H9 (cell line): ENCODE results near the gene SLC47A1. TPM values are rescaled to one million over a fixed set of nuclear protein-coding genes. Genes with fewer than 3 reads are reported as not detected.

Source experiments
- DNase-seq: peaks from one replicate; pipeline ENCODE4 v3.0.0-alpha.2; 2017
- H2AFZ ChIP-seq: one replicate; pipeline ENCODE4 v1.6.1; 2013; ENCODE audit warnings: mild to moderate bottlenecking, low read length, control low read depth, moderate library complexity
- H2AK5ac ChIP-seq: 2 replicates; pipeline ENCODE4 v1.6.1; 2013; ENCODE audit warnings: low read length, control low read depth, mixed read lengths; ENCODE audit not compliant: insufficient read length
- H2BK120ac ChIP-seq: one replicate; pipeline ENCODE4 v1.6.1; 2013; ENCODE audit warnings: low read depth, mild to moderate bottlenecking, low read length, control low read depth, inconsistent platforms; ENCODE audit not compliant: poor library complexity, severe bottlenecking
- H2BK12ac ChIP-seq: 2 replicates; pipeline ENCODE4 v1.6.1; 2013; ENCODE audit warnings: low read length, control low read depth, mixed read lengths, low read depth; ENCODE audit not compliant: insufficient read length
- H2BK15ac ChIP-seq: 2 replicates; pipeline ENCODE4 v1.6.1; 2013; ENCODE audit warnings: low read depth, low read length, control low read depth
- H2BK20ac ChIP-seq: one replicate; pipeline ENCODE4 v1.6.1; 2013; ENCODE audit warnings: low read depth, mild to moderate bottlenecking, low read length, control low read depth, inconsistent platforms; ENCODE audit not compliant: poor library complexity, severe bottlenecking
- H2BK5ac ChIP-seq: 2 replicates; pipeline ENCODE4 v1.6.1; 2013; ENCODE audit warnings: low read length, control low read depth, mixed read lengths; ENCODE audit not compliant: insufficient read length
- H3K14ac ChIP-seq: 2 replicates; pipeline ENCODE4 v1.6.1; 2013; ENCODE audit warnings: low read length, control low read depth; ENCODE audit not compliant: insufficient read depth
- H3K18ac ChIP-seq: 2 replicates; pipeline ENCODE4 v1.6.1; 2013; ENCODE audit warnings: low read depth, mild to moderate bottlenecking, mixed read lengths, low read length, control low read depth; ENCODE audit not compliant: insufficient read length
- H3K23ac ChIP-seq: 2 replicates; pipeline ENCODE4 v1.6.1; 2013; ENCODE audit warnings: low read length, control low read depth, mixed read lengths, low read depth; ENCODE audit not compliant: insufficient read length
- H3K23me2 ChIP-seq: 2 replicates; pipeline ENCODE4 v1.6.1; 2013; ENCODE audit warnings: low read depth, mild to moderate bottlenecking, mixed read lengths, low read length, control low read depth; ENCODE audit not compliant: insufficient read length, poor library complexity, severe bottlenecking
- H3K27ac ChIP-seq: 2 replicates; pipeline ENCODE4 v1.5.1; 2013; ENCODE audit warnings: low read length, control low read depth, mixed read lengths, low read depth; ENCODE audit not compliant: insufficient read length
- H3K27me3 ChIP-seq: 2 replicates; pipeline ENCODE4 v1.6.1; 2013; ENCODE audit warnings: low read length, control low read depth, inconsistent platforms; ENCODE audit not compliant: insufficient read depth
- H3K4ac ChIP-seq: 2 replicates; pipeline ENCODE4 v1.6.1; 2013; ENCODE audit warnings: low read depth, mild to moderate bottlenecking, control low read depth, inconsistent platforms, low read length, moderate library complexity
- H3K4me1 ChIP-seq: 2 replicates; pipeline ENCODE4 v1.6.1; 2013; ENCODE audit warnings: low read length, control low read depth, inconsistent platforms; ENCODE audit not compliant: insufficient read depth
- H3K4me2 ChIP-seq: 2 replicates; pipeline ENCODE4 v1.6.1; 2013; ENCODE audit warnings: low read length, control low read depth, mixed read lengths; ENCODE audit not compliant: insufficient read length, insufficient read depth
- H3K56ac ChIP-seq: 2 replicates; pipeline ENCODE4 v1.6.1; 2013; ENCODE audit warnings: low read depth, mild to moderate bottlenecking, mixed read lengths, low read length, control low read depth; ENCODE audit not compliant: insufficient read length
- H3K79me1 ChIP-seq: 2 replicates; pipeline ENCODE4 v1.6.1; 2013; ENCODE audit warnings: low read depth, mild to moderate bottlenecking, moderate library complexity, low read length, control low read depth, inconsistent platforms; ENCODE audit not compliant: insufficient read depth, poor library complexity, severe bottlenecking
- H3K79me2 ChIP-seq: 2 replicates; pipeline ENCODE4 v1.6.1; 2013; ENCODE audit warnings: low read length, control low read depth, inconsistent platforms; ENCODE audit not compliant: insufficient read depth
- H3K9ac ChIP-seq: 2 replicates; pipeline ENCODE4 v1.6.1; 2013; ENCODE audit warnings: low read length, control low read depth, mixed read lengths; ENCODE audit not compliant: insufficient read length; ENCODE audit errors: extremely low read depth
- H3K9me3 ChIP-seq: one replicate; pipeline ENCODE4 v1.6.1; 2013; ENCODE audit warnings: low read depth, low read length, inconsistent platforms; ENCODE audit not compliant: control insufficient read depth
- H3T11ph ChIP-seq: one replicate; pipeline ENCODE4 v1.6.1; 2013; ENCODE audit warnings: mild to moderate bottlenecking, low read length, control low read depth, inconsistent platforms
- H4K20me1 ChIP-seq: one replicate; pipeline ENCODE4 v1.6.1; 2013; ENCODE audit not compliant: control insufficient read depth, insufficient read length, insufficient read depth
- H4K5ac ChIP-seq: 2 replicates; pipeline ENCODE4 v1.6.1; 2013; ENCODE audit warnings: low read depth, mild to moderate bottlenecking, mixed read lengths, low read length, control low read depth; ENCODE audit not compliant: insufficient read length
- H4K8ac ChIP-seq: replicated peaks from 2 replicates; pipeline ENCODE4 v1.6.1; 2013; ENCODE audit warnings: low read length, control low read depth, mixed read lengths, low read depth; ENCODE audit not compliant: insufficient read length
- H4K91ac ChIP-seq: 2 replicates; pipeline ENCODE4 v1.6.1; 2013; ENCODE audit warnings: low read depth, mild to moderate bottlenecking, moderate library complexity, mixed read lengths, low read length, control low read depth; ENCODE audit not compliant: insufficient read length
- H3K27ac Mint-ChIP-seq, 3 experiments: 2 replicates in 2 of 3; 3 replicates in 1 of 3; pipeline ENCODE4 v1.8.0; 2020 to 2021; ENCODE audit warnings: mixed read lengths in 3 of 3, mild to moderate bottlenecking in 1 of 3, moderate library complexity in 1 of 3
- H3K27me3 Mint-ChIP-seq: 2 replicates; pipeline ENCODE4 v1.8.0; 2021; ENCODE audit warnings: low read depth, mild to moderate bottlenecking, moderate library complexity, mixed read lengths
- H3K36me3 Mint-ChIP-seq, 3 experiments: 2 replicates in 2 of 3; 3 replicates in 1 of 3; pipeline ENCODE4 v1.8.0; 2020 to 2021; ENCODE audit warnings: low read depth in 3 of 3, mixed read lengths in 3 of 3; ENCODE audit not compliant: insufficient read depth in 1 of 3
- H3K4me1 Mint-ChIP-seq, 2 experiments: 2 replicates each; pipeline ENCODE4 v1.8.0; 2020; ENCODE audit warnings: mixed read lengths in 2 of 2
- H3K4me3 Mint-ChIP-seq, 2 experiments: 2 replicates in 1 of 2; 3 replicates in 1 of 2; pipeline ENCODE4 v1.8.0; 2020 to 2021; ENCODE audit warnings: mild to moderate bottlenecking in 2 of 2, mixed read lengths in 2 of 2, moderate library complexity in 1 of 2
- H3K9me3 Mint-ChIP-seq, 2 experiments: 2 replicates in 1 of 2; 3 replicates in 1 of 2; pipeline ENCODE4 v1.8.0; 2020; ENCODE audit warnings: mild to moderate bottlenecking in 2 of 2, mixed read lengths in 2 of 2, moderate library complexity in 1 of 2
- CTCF ChIP-seq: fragments of 200-600 bp; sonication (generic); conservative IDR thresholded peaks from 3 replicates; pipeline ENCODE4 v1.8.0; 2021; ENCODE audit warnings: antibody characterized with exemption, mild to moderate bottlenecking
- WGBS: extraction: QIAGEN DNeasy Blood & Tissue Kit; methylation state at CpG from one replicate; pipeline ENCODE4 v1.1.7; 2013; ENCODE audit warnings: missing lambda C conversion rate, low lambda C conversion rate, mixed read lengths; ENCODE audit not compliant: insufficient read length; ENCODE audit errors: extremely low coverage; 5-methylcytosine and 5-hydroxymethylcytosine counted together
- total RNA-seq: library from RNA; stranded (reverse); gene quantifications from 2 replicates; pipeline ENCODE4 v1.2.1, GENCODE V29; 2021

SLC47A1 gene
- total RNA-seq, 1 experiment from 2014 or later = 4.0 TPM

GRCh38 chr17:19590451-19590850 is 56.8 kb downstream of the SLC47A1 start:
- H2BK12ac ChIP-seq = no peak overlapping the region
- no peak overlapping the region for H2AFZ ChIP-seq
- H4K8ac ChIP-seq = no peak overlapping the region
- H3K79me2 ChIP-seq = no peaks in the 10 kb centered on the region
- H3T11ph ChIP-seq = no peak overlapping the region
- H3K27me3 ChIP-seq = no peaks in the 10 kb centered on the region
- H2BK15ac ChIP-seq = no peak overlapping the region
- Mint-ChIP-seq H3K27ac (no peak overlapping the region), H3K27me3 (peaks cover 2% of the 10 kb centered on the region; the same call in 1 of the 2 replicates), H3K36me3 (no peaks in the 10 kb centered on the region), H3K4me3 (no peak overlapping the region), H3K9me3 (no peaks in the 10 kb centered on the region), H3K4me1 (0 out of 4 replicates have a peak, but pooled peaks cover 0 to 5% of the 10 kb centered on the region in 2 experiments)
- H3K79me1 ChIP-seq = no peaks in the 10 kb centered on the region
- no peak overlapping the region for H3K56ac ChIP-seq
- H4K20me1 ChIP-seq = no peaks in the 10 kb centered on the region
- H3K14ac ChIP-seq = no peak overlapping the region
- H3K27ac ChIP-seq = no peak overlapping the region
- no CpG with 5 or more reads among the region's 9 CpGs for WGBS
- H3K18ac ChIP-seq = no peak overlapping the region
- no peak overlapping the region for H4K5ac ChIP-seq
- no peak overlapping the region for H2AK5ac ChIP-seq
- H2BK120ac ChIP-seq = no peak overlapping the region
- H3K9ac ChIP-seq = no peak overlapping the region
- no peak overlapping the region for H2BK5ac ChIP-seq
- no peak for DNase-seq
- no peak overlapping the region for H2BK20ac ChIP-seq
- no peak overlapping the region for H3K4ac ChIP-seq
- H3K23me2 ChIP-seq = no peaks in the 10 kb centered on the region
- H3K4me2 ChIP-seq = no peak overlapping the region
- H3K9me3 ChIP-seq = no peaks in the 10 kb centered on the region
- H3K4me1 ChIP-seq = no peaks in the 10 kb centered on the region
- TF ChIP-seq CTCF = no peak
- H4K91ac ChIP-seq = no peak overlapping the region
- no peak overlapping the region for H3K23ac ChIP-seq
